T-cell (primary cell): ENCODE data around the gene USP37. TPM values are rescaled to one million over a fixed set of nuclear protein-coding genes. Genes with fewer than 3 reads are reported as not detected.
"Not testable (repeated sequence)": the region's sequence is repeated elsewhere in the genome, so short reads cannot be mapped to it uniquely, and the experiment has no call there.

Experiments
- ATAC-seq, 4 experiments: fragments of 200-7000 bp in 3 of 4; fragments of 150-1000 bp in 1 of 4; cut with Tn5 transposase; replicated peaks in 1 of 4; 1 replicate in 3 of 4; 2 replicates in 1 of 4; pipeline ENCODE4 v1.10.0; 2021; ENCODE audit warnings: moderate library complexity in 3 of 4, mild to moderate bottlenecking in 2 of 4, moderate number of reproducible peaks in 1 of 4
- CTCF ChIA-PET, 2 donors: fragments of 300-600 bp; sonication (Branson Sonifier 250); formaldehyde crosslinking; loops; one replicate each; lab custom pipeline; 2022; ENCODE audit warnings: antibody characterized with exemption in 2 of 2; lab: Charles Lee
- POLR2A ChIA-PET, 2 donors: fragments of 300-600 bp; sonication (Branson Sonifier 250); formaldehyde crosslinking; loops; one replicate each; lab custom pipeline; 2022; ENCODE audit warnings: antibody characterized with exemption in 2 of 2; lab: Charles Lee
- DNase-seq, 35 experiments: peaks; one replicate each; pipeline versions ENCODE4 v3.0.0 to v3.0.0-alpha.2; 2013 to 2023
- H3K27ac ChIP-seq: one replicate; pipeline ENCODE4 v1.5.1; 2013; ENCODE audit warnings: low read length
- H3K27me3 ChIP-seq, 2 experiments: replicated peaks in 1 of 2; 1 replicate in 1 of 2; 2 replicates in 1 of 2; pipeline versions ENCODE4 v1.6.1 to v1.7.0; 2013; ENCODE audit warnings: low read length in 1 of 2, mixed read lengths in 1 of 2; ENCODE audit not compliant: control insufficient read depth in 2 of 2, insufficient read depth in 2 of 2; ENCODE audit errors: extremely low read depth in 1 of 2
- H3K36me3 ChIP-seq, 2 donors: 1 replicate in 1 of 2; 2 replicates in 1 of 2; pipeline versions ENCODE4 v1.6.1 to v1.7.0; 2013; ENCODE audit warnings: low read length in 1 of 2; ENCODE audit not compliant: control insufficient read depth in 2 of 2, insufficient read depth in 1 of 2; ENCODE audit errors: extremely low read depth in 1 of 2
- H3K4me1 ChIP-seq, 2 experiments: 1 replicate in 1 of 2; 2 replicates in 1 of 2; pipeline versions ENCODE4 v1.6.1 to v1.7.0; 2013; ENCODE audit warnings: low read length in 2 of 2, mixed read lengths in 1 of 2; ENCODE audit not compliant: insufficient read depth in 2 of 2, control insufficient read depth in 1 of 2; ENCODE audit errors: extremely low read depth in 1 of 2
- H3K4me3 ChIP-seq, 2 donors: 1 replicate in 1 of 2; 2 replicates in 1 of 2; pipeline versions ENCODE4 v1.5.1 to v1.7.0; 2013; ENCODE audit warnings: mild to moderate bottlenecking in 2 of 2, low read length in 1 of 2, moderate library complexity in 1 of 2; ENCODE audit not compliant: control insufficient read depth in 1 of 2; ENCODE audit errors: extremely low read depth in 1 of 2
- H3K9me3 ChIP-seq: 2 replicates; pipeline ENCODE4 v1.7.0; 2013
- H3K27ac Mint-ChIP-seq, 2 donors: one replicate each; pipeline ENCODE4 v1.8.0; 2020 to 2021; ENCODE audit warnings: mild to moderate bottlenecking in 2 of 2, mixed read lengths in 2 of 2
- H3K27me3 Mint-ChIP-seq, 2 donors: one replicate each; pipeline ENCODE4 v1.8.0; 2021 to 2022; ENCODE audit warnings: mixed read lengths in 2 of 2
- H3K36me3 Mint-ChIP-seq: one replicate; pipeline ENCODE4 v1.8.0; 2021; ENCODE audit warnings: mixed read lengths
- H3K4me1 Mint-ChIP-seq, 3 donors: one replicate each; pipeline ENCODE4 v1.8.0; 2020 to 2022; ENCODE audit warnings: mixed read lengths in 3 of 3, mild to moderate bottlenecking in 1 of 3
- H3K4me3 Mint-ChIP-seq, 3 donors: one replicate each; pipeline ENCODE4 v1.8.0; 2020 to 2022; ENCODE audit warnings: mild to moderate bottlenecking in 3 of 3, mixed read lengths in 3 of 3, moderate library complexity in 3 of 3
- H3K9me3 Mint-ChIP-seq, 3 donors: one replicate each; pipeline ENCODE4 v1.8.0; 2020 to 2022; ENCODE audit warnings: mixed read lengths in 3 of 3
- WGBS: methylation state at CpG from one replicate; pipeline ENCODE4 v1.1.5; 2013; ENCODE audit warnings: missing lambda C conversion rate; ENCODE audit not compliant: insufficient coverage; 5-methylcytosine and 5-hydroxymethylcytosine counted together
- total RNA-seq, 35 experiments: library from RNA in 6 of 35; stranded (reverse) in 6 of 35; fragments of 120-200 nt in 1 of 35; gene quantifications; one replicate each; pipeline versions ENCODE4 v1.2.1 to v1.2.4 and lab custom pipeline; 2013 to 2026

USP37 gene
- total RNA-seq, 5 donors from 2014 or later (not counting 1 experiment from before 2014, with no cell fraction given): 19.5 to 28.8 (median 22.9) TPM

- Mint-ChIP-seq H3K27ac (no peak overlapping the region), H3K9me3 (no peaks in the 10 kb centered on the region), H3K4me3 (no peak overlapping the region), H3K27me3 (no peaks in the 10 kb centered on the region), H3K36me3 (peaks cover 46% of the 10 kb centered on the region), H3K4me1 (no peaks in the 10 kb centered on the region)
- Histone ChIP-seq H3K36me3 (peaks cover 3 to 67% of the 10 kb centered on the region in 2 donors), H3K27ac (no peak overlapping the region), H3K27me3 (no peaks in the 10 kb centered on the region), H3K9me3 (no peaks in the 10 kb centered on the region), H3K4me3 (no peak overlapping the region), H3K4me1 (no peaks in the 10 kb centered on the region)
- ChIA-PET CTCF (no interaction called here), POLR2A (interaction anchor here (0.6 kb wide), 2 partner anchors 18 to 47 kb away, joined by 3 to 4 read pairs; no protein-coding TSS in a partner anchor)
- WGBS: no CpG with 5 or more reads among the region's 3 CpGs
- ATAC-seq (no peak), DNase-seq (no peak)
Observed at GRCh38 chr2:218540015-218540414, 28.1 kb downstream of the USP37 start.

- H3K27ac Mint-ChIP-seq: no peak overlapping the region
- ATAC-seq: no peak
- H3K36me3 Mint-ChIP-seq: peaks cover 48% of the 10 kb centered on the region
- H3K36me3 ChIP-seq: peaks cover 0 to 57% of the 10 kb centered on the region in 2 donors
- ChIA-PET POLR2A (no interaction called here), CTCF (no interaction called here)
- no peak for DNase-seq
- no peak overlapping the region for H3K27ac ChIP-seq
- no peak overlapping the region for H3K4me3 Mint-ChIP-seq
- H3K4me1 Mint-ChIP-seq: no peaks in the 10 kb centered on the region
- no peaks in the 10 kb centered on the region for H3K27me3 ChIP-seq
- no peaks in the 10 kb centered on the region for H3K9me3 ChIP-seq
- no peaks in the 10 kb centered on the region for H3K4me1 ChIP-seq
- WGBS: no CpG with 5 or more reads among the region's 6 CpGs
- H3K27me3 Mint-ChIP-seq: no peaks in the 10 kb centered on the region
- H3K9me3 Mint-ChIP-seq: no peaks in the 10 kb centered on the region
- no peak overlapping the region for H3K4me3 ChIP-seq
Observed at GRCh38 chr2:218536804-218537494, 31.2 kb downstream of the USP37 start.

- no peaks in the 10 kb centered on the region for H3K27me3 Mint-ChIP-seq
- no peak overlapping the region for H3K4me3 ChIP-seq
- ATAC-seq: no peak
- H3K9me3 Mint-ChIP-seq: no peaks in the 10 kb centered on the region
- POLR2A ChIA-PET: interaction anchor here in 1 of 2 donors (0.7 kb wide), 1 partner anchor 57 kb away, joined by 3 read pairs; no protein-coding TSS in a partner anchor
- WGBS: no CpG with 5 or more reads among the region's 2 CpGs
- H3K9me3 ChIP-seq: no peaks in the 10 kb centered on the region
- no peaks in the 10 kb centered on the region for H3K4me1 Mint-ChIP-seq
- H3K27ac ChIP-seq: no peak overlapping the region
- H3K27ac Mint-ChIP-seq: no peak overlapping the region
- no peaks in the 10 kb centered on the region for H3K27me3 ChIP-seq
- no peaks in the 10 kb centered on the region for H3K4me1 ChIP-seq
- H3K4me3 Mint-ChIP-seq: no peak overlapping the region
- H3K36me3 Mint-ChIP-seq: peaks cover 57% of the 10 kb centered on the region
- no peak for DNase-seq
- H3K36me3 ChIP-seq: peaks cover 0 to 54% of the 10 kb centered on the region in 2 donors
- CTCF ChIA-PET: no interaction called here
Observed at GRCh38 chr2:218529990-218530389, 38.2 kb downstream of the USP37 start.

GRCh38 chr2:218528409-218528808 lies 39.7 kb downstream of the USP37 start:
- H3K9me3 Mint-ChIP-seq, DNase-seq, H3K27me3 Mint-ChIP-seq, H3K9me3 ChIP-seq, H3K4me1 Mint-ChIP-seq, H3K27me3 ChIP-seq, H3K27ac ChIP-seq, H3K27ac Mint-ChIP-seq, ATAC-seq, H3K4me1 ChIP-seq, H3K4me3 Mint-ChIP-seq, H3K4me3 ChIP-seq: not testable (repeated sequence)
- H3K36me3 Mint-ChIP-seq: peaks cover 62% of the 10 kb centered on the region
- no CpG with 5 or more reads among the region's 2 CpGs for WGBS
- ChIA-PET CTCF (interaction anchor here (0.5 to 1.1 kb wide), 7 partner anchors 35 to 549 kb away, joined by 3 to 7 read pairs (median 3); no protein-coding TSS in a partner anchor), POLR2A (interaction anchor here in 1 of 2 donors (0.6 kb wide), 1 partner anchor 579 kb away, joined by 3 read pairs; no protein-coding TSS in a partner anchor)
- H3K36me3 ChIP-seq: peaks cover 9 to 46% of the 10 kb centered on the region in 2 donors

- ATAC-seq (no peak), DNase-seq (no peak)
- Histone ChIP-seq H3K27ac (no peak overlapping the region), H3K4me1 (no peaks in the 10 kb centered on the region), H3K9me3 (no peaks in the 10 kb centered on the region), H3K27me3 (no peaks in the 10 kb centered on the region), H3K4me3 (no peak overlapping the region), H3K36me3 (peaks cover 17 to 26% of the 10 kb centered on the region in 2 donors)
- Mint-ChIP-seq H3K4me3 (no peak overlapping the region), H3K27ac (no peak overlapping the region), H3K9me3 (no peaks in the 10 kb centered on the region), H3K4me1 (no peaks in the 10 kb centered on the region), H3K27me3 (no peaks in the 10 kb centered on the region), H3K36me3 (peaks cover 52% of the 10 kb centered on the region)
- ChIA-PET CTCF (no interaction called here), POLR2A (interaction anchor here in 1 of 2 donors (0.6 kb wide), 1 partner anchor 151 kb away, joined by 3 read pairs; no protein-coding TSS in a partner anchor)
- WGBS: no CpG with 5 or more reads among the region's 1 CpG
Observed at GRCh38 chr2:218523651-218524050, 44.5 kb downstream of the USP37 start.

- no peaks in the 10 kb centered on the region for H3K4me1 ChIP-seq
- Mint-ChIP-seq H3K9me3 (no peaks in the 10 kb centered on the region), H3K36me3 (peaks cover 29% of the 10 kb centered on the region), H3K27me3 (no peaks in the 10 kb centered on the region), H3K4me1 (peaks cover 0 to 17% (median 10%) of the 10 kb centered on the region in 3 donors), H3K27ac (no peak overlapping the region), H3K4me3 (no peak overlapping the region)
- H3K4me3 ChIP-seq: no peak overlapping the region
- ChIA-PET POLR2A (no interaction called here), CTCF (no interaction called here)
- ATAC-seq (no peak), DNase-seq (no peak)
- WGBS: no CpG with 5 or more reads among the region's 1 CpG
- H3K36me3 ChIP-seq: peaks cover 8 to 9% of the 10 kb centered on the region in 2 donors
- H3K27me3 ChIP-seq: no peaks in the 10 kb centered on the region
- no peaks in the 10 kb centered on the region for H3K9me3 ChIP-seq
- no peak overlapping the region for H3K27ac ChIP-seq
Observed at GRCh38 chr2:218518876-218519275, 49.3 kb downstream of the USP37 start.
